ENCODE data around the gene APOA1. TPM values are rescaled to one million over a fixed set of nuclear protein-coding genes. Genes with fewer than 3 reads are reported as not detected.

Gene APOA1
- total and polyA plus RNA-seq, 8 donors: 0.87 to 73.6 (median 16.7) TPM; not detected in 2

- no peaks in the 10 kb centered on the region for H3K36me3 ChIP-seq
- peaks cover 0 to 15% (median 2%) of the 10 kb centered on the region in 4 donors for H3K4me1 ChIP-seq
- no peak overlapping the region for H3K4me3 ChIP-seq
- H3K27me3 ChIP-seq: no peaks in the 10 kb centered on the region
- TF ChIP-seq EP300 (IDR thresholded peaks at IDR 0.05): no peak
- TF ChIP-seq POLR2A (IDR thresholded peaks at IDR 0.05): no peak
- no peak for TF ChIP-seq POLR2AphosphoS5 (IDR thresholded peaks at IDR 0.05)
- TF ChIP-seq, protein P1, sequence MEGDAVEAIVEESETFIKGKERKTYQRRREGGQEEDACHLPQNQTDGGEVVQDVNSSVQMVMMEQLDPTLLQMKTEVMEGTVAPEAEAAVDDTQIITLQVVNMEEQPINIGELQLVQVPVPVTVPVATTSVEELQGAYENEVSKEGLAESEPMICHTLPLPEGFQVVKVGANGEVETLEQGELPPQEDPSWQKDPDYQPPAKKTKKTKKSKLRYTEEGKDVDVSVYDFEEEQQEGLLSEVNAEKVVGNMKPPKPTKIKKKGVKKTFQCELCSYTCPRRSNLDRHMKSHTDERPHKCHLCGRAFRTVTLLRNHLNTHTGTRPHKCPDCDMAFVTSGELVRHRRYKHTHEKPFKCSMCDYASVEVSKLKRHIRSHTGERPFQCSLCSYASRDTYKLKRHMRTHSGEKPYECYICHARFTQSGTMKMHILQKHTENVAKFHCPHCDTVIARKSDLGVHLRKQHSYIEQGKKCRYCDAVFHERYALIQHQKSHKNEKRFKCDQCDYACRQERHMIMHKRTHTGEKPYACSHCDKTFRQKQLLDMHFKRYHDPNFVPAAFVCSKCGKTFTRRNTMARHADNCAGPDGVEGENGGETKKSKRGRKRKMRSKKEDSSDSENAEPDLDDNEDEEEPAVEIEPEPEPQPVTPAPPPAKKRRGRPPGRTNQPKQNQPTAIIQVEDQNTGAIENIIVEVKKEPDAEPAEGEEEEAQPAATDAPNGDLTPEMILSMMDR (IDR thresholded peaks at IDR 0.05): no peak
- no peaks in the 10 kb centered on the region for H3K9me3 ChIP-seq
- H3K27ac ChIP-seq: no peak overlapping the region
- DNase-seq: no peak
- intact Hi-C loops (cut with DNase I; ENCODE audit: low total_unique reads): loop anchor here (10.0 kb wide), 1 partner anchor 306 kb away; no protein-coding TSS in a partner anchor
- 73 to 91% (median 79%) methylated on average over 5 of the region's 5 CpGs for WGBS, 5 donors
Measured at GRCh38 chr11:116798368-116798767, 39.1 kb downstream of the APOA1 start.

DNA sequence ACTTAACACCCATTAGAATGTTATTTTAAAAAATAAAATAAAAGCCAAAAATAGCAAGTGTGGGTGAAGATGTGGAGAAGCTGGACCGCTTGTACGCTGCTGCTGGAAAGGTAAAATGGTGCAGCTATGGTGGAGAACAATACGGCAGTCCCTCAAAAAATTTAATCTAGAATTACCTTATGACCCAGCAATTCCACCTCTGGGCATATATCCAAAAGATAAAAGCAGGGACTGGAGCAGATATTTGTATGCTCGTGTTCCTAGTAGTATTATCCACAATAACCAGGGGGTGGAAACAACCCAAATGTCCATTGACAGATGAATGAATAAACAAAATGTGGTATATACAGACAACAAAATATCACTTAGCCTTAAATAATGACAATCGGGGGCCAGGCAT lies 39.6 kb downstream of the APOA1 start:
- intact Hi-C loops (cut with DNase I; ENCODE audit: low total_unique reads): loop anchor here (10.0 kb wide), 1 partner anchor 307 kb away; no protein-coding TSS in a partner anchor
- Histone ChIP-seq H3K27me3 (no peaks in the 10 kb centered on the region), H3K4me3 (no peak overlapping the region), H3K36me3 (no peaks in the 10 kb centered on the region), H3K9me3 (no peaks in the 10 kb centered on the region), H3K4me1 (peaks cover 0 to 15% (median 2%) of the 10 kb centered on the region in 4 donors), H3K27ac (no peak overlapping the region)
- DNase-seq: no peak
- TF ChIP-seq EP300 (IDR thresholded peaks at IDR 0.05) (no peak), POLR2AphosphoS5 (IDR thresholded peaks at IDR 0.05) (no peak), POLR2A (IDR thresholded peaks at IDR 0.05) (no peak)
- TF ChIP-seq, protein P1 (IDR thresholded peaks at IDR 0.05): no peak
- WGBS, 5 donors: 30 to 61% (median 47%) methylated on average over 5 of the region's 5 CpGs

DNA sequence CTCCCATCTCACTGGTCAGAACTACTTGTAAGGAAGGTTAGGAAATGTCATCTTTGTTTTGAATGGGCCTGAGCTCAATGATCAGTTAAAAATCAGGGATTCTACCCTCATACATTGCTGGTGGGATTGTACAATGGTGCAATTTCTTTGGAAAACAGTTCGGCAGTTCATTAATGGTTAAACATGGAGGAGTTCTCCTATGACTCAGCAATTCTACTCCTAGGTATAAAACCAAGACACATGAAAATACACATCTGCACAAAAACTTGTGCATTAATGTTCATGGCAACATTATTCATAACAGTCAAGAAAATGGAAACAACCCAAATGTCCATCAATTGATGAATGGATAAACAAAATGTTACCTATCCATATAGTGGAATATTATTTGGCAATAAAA lies 40.9 kb downstream of the APOA1 start:
- Histone ChIP-seq H3K27ac (no peak overlapping the region), H3K4me3 (no peak overlapping the region), H3K36me3 (no peaks in the 10 kb centered on the region), H3K4me1 (peaks cover 2 to 26% (median 9%) of the 10 kb centered on the region in 4 donors), H3K9me3 (no peaks in the 10 kb centered on the region), H3K27me3 (no peaks in the 10 kb centered on the region)
- DNase-seq: no peak
- no peak for TF ChIP-seq POLR2A (IDR thresholded peaks at IDR 0.05)
- TF ChIP-seq, protein P1 (IDR thresholded peaks at IDR 0.05): no peak
- no peak for TF ChIP-seq POLR2AphosphoS5 (IDR thresholded peaks at IDR 0.05)
- TF ChIP-seq EP300 (IDR thresholded peaks at IDR 0.05): no peak
- 72 to 100% (median 89%) methylated on average over 1 of the region's 1 CpG for WGBS, 5 donors
- intact Hi-C loops (cut with DNase I; ENCODE audit: low total_unique reads): loop anchor here (10.0 kb wide), 1 partner anchor 308 kb away; no protein-coding TSS in a partner anchor

DNA sequence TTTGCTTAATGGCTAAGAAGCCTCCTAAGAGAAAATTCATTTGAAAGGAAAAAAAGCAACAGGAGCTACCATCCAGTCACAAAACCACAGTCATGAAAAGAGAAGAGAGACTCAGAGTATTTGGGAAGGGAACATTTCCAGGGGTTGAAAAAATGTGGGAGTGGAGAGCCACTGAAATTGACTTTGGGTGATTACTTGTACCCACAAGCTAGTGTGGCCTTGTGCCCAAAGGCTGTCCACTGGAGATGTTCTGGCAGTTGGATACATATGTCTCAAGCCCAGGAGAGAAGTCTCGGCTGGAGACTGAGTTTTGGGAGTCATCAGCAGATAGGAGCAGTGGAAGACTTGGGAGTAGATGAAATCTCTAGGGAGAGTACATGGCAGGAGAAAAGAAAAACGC lies 42.6 kb downstream of the APOA1 start:
- H3K27me3 ChIP-seq: no peaks in the 10 kb centered on the region
- 80 to 96% (median 87%) methylated on average over 2 of the region's 2 CpGs for WGBS, 5 donors
- H3K4me1 ChIP-seq: peaks cover 6 to 34% (median 17%) of the 10 kb centered on the region in 4 donors
- no peak for DNase-seq
- no peak overlapping the region for H3K27ac ChIP-seq
- no peak overlapping the region for H3K4me3 ChIP-seq
- no peaks in the 10 kb centered on the region for H3K36me3 ChIP-seq
- H3K9me3 ChIP-seq: no peaks in the 10 kb centered on the region
- intact Hi-C loops (cut with DNase I; ENCODE audit: low total_unique reads): loop anchor here (10.0 kb wide), 1 partner anchor 310 kb away; no protein-coding TSS in a partner anchor
- TF ChIP-seq POLR2A (IDR thresholded peaks at IDR 0.05) (no peak), POLR2AphosphoS5 (IDR thresholded peaks at IDR 0.05) (no peak), EP300 (IDR thresholded peaks at IDR 0.05) (no peak)
- TF ChIP-seq, protein P1 (IDR thresholded peaks at IDR 0.05): no peak
